ENCODE results near the gene SUSD1. TPM values are rescaled to one million over a fixed set of nuclear protein-coding genes. Genes with fewer than 3 reads are reported as not detected.

The SUSD1 gene
- total RNA-seq, 1 donor from 2014 or later: 26.0 TPM

DNA sequence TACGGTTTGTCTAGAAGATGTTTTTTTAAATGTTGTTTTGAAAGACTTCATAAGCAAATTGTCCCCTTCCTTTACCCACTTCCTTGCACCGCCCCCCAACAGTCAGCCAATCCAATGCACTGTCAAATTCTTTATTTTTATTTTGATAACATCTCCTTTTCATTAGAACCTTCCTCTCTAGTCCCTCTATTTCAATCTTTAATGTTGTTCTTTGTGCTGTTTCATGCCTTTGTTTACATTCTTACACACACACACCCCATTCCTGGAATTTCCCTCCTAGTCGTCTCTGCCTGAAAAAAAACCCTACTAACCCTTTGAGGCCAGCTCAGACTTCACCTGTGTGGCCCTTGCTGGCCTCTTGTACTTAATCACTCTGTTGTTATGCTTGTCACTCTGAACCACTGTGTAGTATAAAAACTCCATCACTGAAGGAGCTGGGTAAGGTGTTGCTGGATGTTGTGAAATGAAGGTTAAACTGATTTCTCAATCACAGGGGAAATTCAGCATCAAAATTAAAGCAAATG is 145.1 kb downstream of the SUSD1 start:
- peaks cover 4% of the 10 kb centered on the region for H3K36me3 Mint-ChIP-seq
- H3K4me3 Mint-ChIP-seq: no peak overlapping the region
- no peaks in the 10 kb centered on the region for H3K27me3 Mint-ChIP-seq (ENCODE audit: low read depth)
- TF ChIP-seq, protein P1, sequence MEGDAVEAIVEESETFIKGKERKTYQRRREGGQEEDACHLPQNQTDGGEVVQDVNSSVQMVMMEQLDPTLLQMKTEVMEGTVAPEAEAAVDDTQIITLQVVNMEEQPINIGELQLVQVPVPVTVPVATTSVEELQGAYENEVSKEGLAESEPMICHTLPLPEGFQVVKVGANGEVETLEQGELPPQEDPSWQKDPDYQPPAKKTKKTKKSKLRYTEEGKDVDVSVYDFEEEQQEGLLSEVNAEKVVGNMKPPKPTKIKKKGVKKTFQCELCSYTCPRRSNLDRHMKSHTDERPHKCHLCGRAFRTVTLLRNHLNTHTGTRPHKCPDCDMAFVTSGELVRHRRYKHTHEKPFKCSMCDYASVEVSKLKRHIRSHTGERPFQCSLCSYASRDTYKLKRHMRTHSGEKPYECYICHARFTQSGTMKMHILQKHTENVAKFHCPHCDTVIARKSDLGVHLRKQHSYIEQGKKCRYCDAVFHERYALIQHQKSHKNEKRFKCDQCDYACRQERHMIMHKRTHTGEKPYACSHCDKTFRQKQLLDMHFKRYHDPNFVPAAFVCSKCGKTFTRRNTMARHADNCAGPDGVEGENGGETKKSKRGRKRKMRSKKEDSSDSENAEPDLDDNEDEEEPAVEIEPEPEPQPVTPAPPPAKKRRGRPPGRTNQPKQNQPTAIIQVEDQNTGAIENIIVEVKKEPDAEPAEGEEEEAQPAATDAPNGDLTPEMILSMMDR (IDR thresholded peaks at IDR 0.05; ENCODE audit: unreplicated experiment): no peak
- DNase-seq (ENCODE audit: low spot score in 2 of 2, unreplicated experiment in 2 of 2): no peak
- H3K27ac Mint-ChIP-seq: peak overlapping the region; percentile 86
- H3K4me1 Mint-ChIP-seq: peaks cover 9% of the 10 kb centered on the region
- peaks cover 4% of the 10 kb centered on the region for H3K9me3 Mint-ChIP-seq

DNA sequence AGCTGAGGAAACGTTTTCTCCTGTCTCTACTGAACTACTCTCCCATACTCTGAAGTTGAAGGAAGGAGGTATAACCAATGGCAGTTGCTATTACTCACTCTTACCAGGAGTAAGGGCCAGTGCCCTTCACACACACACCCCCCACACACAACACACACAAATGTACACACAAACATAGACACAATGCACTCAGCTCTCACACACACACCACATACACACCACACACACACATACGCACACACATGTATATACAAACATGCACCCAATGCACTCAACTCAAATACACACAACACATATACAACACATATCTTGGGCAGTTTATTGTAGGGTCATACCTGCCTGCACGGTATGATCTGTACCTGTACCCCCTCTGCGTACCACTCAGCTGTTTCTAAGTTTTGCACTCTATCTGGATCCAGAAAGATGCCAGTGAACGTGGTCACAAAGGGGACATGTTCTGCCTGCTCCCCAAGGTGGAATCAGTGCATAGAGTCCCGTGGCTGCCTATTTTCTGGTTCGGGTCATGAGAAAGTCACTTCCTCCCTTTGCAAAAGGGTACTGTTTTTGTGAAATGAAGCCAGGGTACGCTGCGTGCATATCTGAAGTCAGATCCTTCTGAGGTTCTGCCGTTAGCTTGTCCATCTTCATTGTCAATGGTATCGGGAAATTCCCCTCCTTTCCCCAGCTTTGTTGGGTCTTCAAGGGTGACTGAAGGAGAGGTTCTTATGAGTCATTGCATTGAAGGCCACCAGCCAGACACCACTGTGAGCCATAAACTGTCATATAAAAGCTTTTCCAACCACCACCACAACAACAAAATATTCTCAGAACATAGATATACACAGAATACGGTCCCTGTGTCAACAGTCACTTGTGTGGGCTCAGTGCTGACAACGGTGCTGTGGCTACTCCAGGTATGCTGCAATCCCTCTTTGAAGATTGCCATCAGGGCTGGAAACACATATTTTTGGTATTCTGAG is 146.6 kb downstream of the SUSD1 start:
- TF ChIP-seq, protein P1 (IDR thresholded peaks at IDR 0.05; ENCODE audit: unreplicated experiment): no peak
- H3K27ac Mint-ChIP-seq: no peak overlapping the region
- DNase-seq (ENCODE audit: low spot score in 2 of 2, unreplicated experiment in 2 of 2): no peak
- peaks cover 4% of the 10 kb centered on the region for H3K36me3 Mint-ChIP-seq
- no peak overlapping the region for H3K4me3 Mint-ChIP-seq
- no peaks in the 10 kb centered on the region for H3K27me3 Mint-ChIP-seq (ENCODE audit: low read depth)
- H3K4me1 Mint-ChIP-seq: peaks cover 9% of the 10 kb centered on the region
- peaks cover 4% of the 10 kb centered on the region for H3K9me3 Mint-ChIP-seq

DNA sequence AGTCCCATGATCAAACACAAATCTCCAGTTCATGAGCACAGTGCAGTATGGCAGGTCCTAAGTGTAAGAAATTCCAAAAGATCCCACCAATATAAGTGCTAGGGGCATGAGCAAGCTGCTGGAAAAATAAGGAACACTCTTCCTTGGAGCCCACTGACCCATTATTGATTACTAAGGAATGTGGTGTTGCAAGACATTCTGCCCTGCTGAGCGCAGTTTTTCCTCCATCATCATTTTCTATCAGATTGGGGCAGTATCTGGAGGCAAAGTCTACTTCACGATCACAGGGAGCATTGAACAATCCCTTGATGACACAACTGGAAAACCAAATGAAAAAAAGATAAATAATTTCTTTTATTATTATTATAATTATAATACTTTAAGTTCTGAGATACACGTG is 149.2 kb downstream of the SUSD1 start:
- TF ChIP-seq, protein P1 (IDR thresholded peaks at IDR 0.05; ENCODE audit: unreplicated experiment): no peak
- H3K27me3 Mint-ChIP-seq (ENCODE audit: low read depth): no peaks in the 10 kb centered on the region
- DNase-seq (ENCODE audit: low spot score in 2 of 2, unreplicated experiment in 2 of 2): no peak
- H3K27ac Mint-ChIP-seq: no peak overlapping the region
- peaks cover 2% of the 10 kb centered on the region for H3K36me3 Mint-ChIP-seq
- no peak overlapping the region for H3K4me3 Mint-ChIP-seq
- H3K4me1 Mint-ChIP-seq: peaks cover 9% of the 10 kb centered on the region
- peaks cover 4% of the 10 kb centered on the region for H3K9me3 Mint-ChIP-seq

DNA sequence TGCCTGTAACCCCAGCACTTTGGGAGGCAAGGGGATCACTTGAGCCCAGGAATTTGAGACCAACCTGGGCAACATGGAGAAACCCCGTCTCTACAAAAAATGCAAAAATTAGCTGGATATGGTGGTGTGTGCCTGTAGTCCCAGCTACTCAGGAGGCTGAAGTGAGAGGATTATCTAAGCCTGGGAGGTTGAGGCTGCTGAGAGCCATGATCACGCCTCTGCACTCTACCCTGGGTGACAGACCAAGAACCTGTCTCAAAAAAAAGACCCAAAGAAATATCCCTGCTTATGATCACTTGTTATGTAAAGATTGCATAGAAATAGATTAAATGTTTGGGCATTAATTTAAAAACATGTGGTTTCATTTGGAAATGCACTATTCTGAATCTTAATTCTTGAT is 153.4 kb downstream of the SUSD1 start:
- H3K27me3 Mint-ChIP-seq (ENCODE audit: low read depth): no peaks in the 10 kb centered on the region
- no peak overlapping the region for H3K27ac Mint-ChIP-seq
- H3K4me3 Mint-ChIP-seq: no peak overlapping the region
- peaks cover 2% of the 10 kb centered on the region for H3K36me3 Mint-ChIP-seq
- H3K4me1 Mint-ChIP-seq: no peaks in the 10 kb centered on the region
- peaks cover 4% of the 10 kb centered on the region for H3K9me3 Mint-ChIP-seq
- TF ChIP-seq, protein P1 (IDR thresholded peaks at IDR 0.05; ENCODE audit: unreplicated experiment): no peak
- no peak for DNase-seq (ENCODE audit: low spot score in 2 of 2, unreplicated experiment in 2 of 2)

DNA sequence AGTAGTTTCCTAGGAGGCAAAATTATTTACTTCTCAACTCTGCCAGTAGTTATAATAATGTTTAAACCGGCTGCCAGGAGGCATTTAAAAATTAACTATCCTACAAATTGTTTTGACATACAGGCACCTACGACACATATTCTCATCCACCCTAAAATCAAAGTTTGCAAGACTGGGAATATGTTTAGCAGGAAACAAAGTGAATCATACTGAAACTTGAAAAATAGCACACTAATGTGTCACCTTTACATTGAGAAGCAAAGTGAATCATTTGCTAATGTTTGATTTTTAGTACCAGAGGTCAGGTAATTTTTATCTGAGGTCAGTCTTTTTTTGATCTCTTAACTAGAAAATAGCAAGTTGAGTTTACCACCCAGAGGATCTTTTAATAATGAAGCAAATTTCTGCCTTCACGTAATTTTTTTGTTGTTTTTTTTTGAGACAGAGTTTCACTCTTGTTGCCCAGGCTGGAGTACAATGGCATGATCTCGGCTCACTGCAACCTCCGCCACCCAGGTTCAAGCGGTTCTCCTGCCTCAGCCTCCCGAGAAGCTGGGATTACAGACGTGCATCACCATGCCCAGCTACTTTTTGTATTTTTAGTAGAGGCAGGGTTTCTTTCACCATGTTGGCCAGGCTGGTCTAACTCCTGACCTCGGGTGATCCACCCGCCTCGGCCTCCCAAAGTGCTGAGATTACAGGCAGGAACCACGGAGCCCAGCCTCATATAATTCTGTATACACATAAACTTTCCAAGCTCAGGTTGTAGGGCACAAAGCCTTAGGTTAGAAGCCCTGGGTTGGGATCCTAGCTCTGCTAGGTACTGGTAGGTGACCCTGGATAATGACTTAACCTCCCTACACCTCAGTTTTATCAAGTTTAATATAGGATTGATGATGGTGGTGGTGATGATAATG is 154.2 kb downstream of the SUSD1 start:
- Mint-ChIP-seq H3K36me3 (peaks cover 2% of the 10 kb centered on the region), H3K9me3 (peaks cover 4% of the 10 kb centered on the region), H3K27me3 (ENCODE audit: low read depth) (no peaks in the 10 kb centered on the region), H3K27ac (no peak overlapping the region), H3K4me3 (no peak overlapping the region), H3K4me1 (no peaks in the 10 kb centered on the region)
- no peak for DNase-seq (ENCODE audit: low spot score in 2 of 2, unreplicated experiment in 2 of 2)
- TF ChIP-seq, protein P1 (IDR thresholded peaks at IDR 0.05; ENCODE audit: unreplicated experiment): no peak

All from mesothelial cell of epicardium (in vitro differentiated cells).